HL-60 (cell line): Measurements from ENCODE around the gene SLC24A3.

Source experiments
- GABPA ChIP-seq: IDR thresholded peaks from 2 replicates; pipeline ENCODE4 v1.6.1; 2012; ENCODE audit warnings: low read depth
- POLR2AphosphoS5 ChIP-seq: IDR thresholded peaks from 2 replicates; pipeline ENCODE4 v1.6.1; 2012; ENCODE audit warnings: low read depth
- TF ChIP-seq, protein P1 (sequence below): IDR thresholded peaks from one replicate; pipeline ENCODE4 v1.5.1; 2011; ENCODE audit warnings: low read length, control low read depth, inconsistent platforms; ENCODE audit not compliant: insufficient read depth

- TF ChIP-seq GABPA, result no peak
- TF ChIP-seq, protein P1, sequence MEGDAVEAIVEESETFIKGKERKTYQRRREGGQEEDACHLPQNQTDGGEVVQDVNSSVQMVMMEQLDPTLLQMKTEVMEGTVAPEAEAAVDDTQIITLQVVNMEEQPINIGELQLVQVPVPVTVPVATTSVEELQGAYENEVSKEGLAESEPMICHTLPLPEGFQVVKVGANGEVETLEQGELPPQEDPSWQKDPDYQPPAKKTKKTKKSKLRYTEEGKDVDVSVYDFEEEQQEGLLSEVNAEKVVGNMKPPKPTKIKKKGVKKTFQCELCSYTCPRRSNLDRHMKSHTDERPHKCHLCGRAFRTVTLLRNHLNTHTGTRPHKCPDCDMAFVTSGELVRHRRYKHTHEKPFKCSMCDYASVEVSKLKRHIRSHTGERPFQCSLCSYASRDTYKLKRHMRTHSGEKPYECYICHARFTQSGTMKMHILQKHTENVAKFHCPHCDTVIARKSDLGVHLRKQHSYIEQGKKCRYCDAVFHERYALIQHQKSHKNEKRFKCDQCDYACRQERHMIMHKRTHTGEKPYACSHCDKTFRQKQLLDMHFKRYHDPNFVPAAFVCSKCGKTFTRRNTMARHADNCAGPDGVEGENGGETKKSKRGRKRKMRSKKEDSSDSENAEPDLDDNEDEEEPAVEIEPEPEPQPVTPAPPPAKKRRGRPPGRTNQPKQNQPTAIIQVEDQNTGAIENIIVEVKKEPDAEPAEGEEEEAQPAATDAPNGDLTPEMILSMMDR, result no peak
- no peak for TF ChIP-seq POLR2AphosphoS5
Measured at GRCh38 chr20:19725373-19725772, 512.9 kb downstream of the SLC24A3 start.
